Measurements from ENCODE around the gene C19orf47. TPM values are rescaled to one million over a fixed set of nuclear protein-coding genes. Genes with fewer than 3 reads are reported as not detected.

The C19orf47 gene
- total RNA-seq, 2 donors from 2014 or later = 11.4 to 21.4 TPM

DNA sequence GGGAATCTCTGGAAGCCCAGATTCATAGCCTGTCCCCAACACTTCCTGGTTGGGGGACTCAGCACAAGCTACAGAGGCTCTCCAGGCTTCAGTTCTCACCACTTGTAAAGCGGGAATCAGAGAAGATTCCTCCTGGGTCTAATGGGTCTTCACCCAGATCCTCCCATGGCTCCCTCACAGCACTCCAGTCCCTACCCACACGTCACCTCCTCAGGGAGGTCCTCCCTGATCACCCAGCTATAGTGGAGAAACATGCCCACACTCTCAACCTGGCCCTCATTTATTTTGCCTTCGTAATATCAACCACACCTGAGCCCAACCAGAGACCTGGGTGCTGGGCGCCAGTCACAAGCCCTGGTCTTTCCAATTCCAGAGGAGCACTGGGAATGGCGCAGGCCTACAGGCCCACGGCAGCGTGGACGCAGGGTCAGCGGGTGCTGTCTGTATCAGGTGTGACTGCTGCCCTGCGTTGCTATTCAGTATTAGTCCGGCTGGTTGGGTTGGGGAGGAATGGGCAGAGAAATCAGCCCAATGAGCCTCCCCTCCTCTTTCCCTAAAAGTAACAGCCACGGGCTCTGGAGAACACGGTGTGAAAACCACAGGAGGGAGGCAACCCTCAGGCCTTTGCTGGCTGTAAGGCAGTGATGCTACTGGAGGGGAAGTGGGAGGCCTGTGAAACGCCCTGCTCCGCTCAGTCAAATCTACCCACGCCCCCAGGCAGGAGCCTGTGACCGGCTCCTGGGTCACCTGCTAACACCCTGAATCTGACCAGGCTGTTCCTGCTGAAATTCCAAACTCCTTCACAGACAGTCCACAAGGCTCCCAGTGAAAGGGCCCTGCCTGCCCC is 68.2 kb downstream of the C19orf47 start:
- peaks cover 30% of the 10 kb centered on the region for H3K4me1 Mint-ChIP-seq
- H3K4me3 Mint-ChIP-seq = no peak overlapping the region
- peaks cover 6% of the 10 kb centered on the region for H3K36me3 Mint-ChIP-seq (ENCODE audit: low read depth)
- H3K27ac Mint-ChIP-seq = peak overlapping the region; percentile 51
- H3K27me3 Mint-ChIP-seq = no peaks in the 10 kb centered on the region
- no peak for ATAC-seq (replicated peaks)
- no peaks in the 10 kb centered on the region for H3K9me3 Mint-ChIP-seq

GRCh38 chr19:40279120-40279551 is 69.1 kb downstream of the C19orf47 start:
- Mint-ChIP-seq H3K4me1 (peaks cover 34% of the 10 kb centered on the region), H3K27ac (no peak overlapping the region), H3K27me3 (no peaks in the 10 kb centered on the region), H3K4me3 (no peak overlapping the region), H3K9me3 (no peaks in the 10 kb centered on the region), H3K36me3 (ENCODE audit: low read depth) (peaks cover 1% of the 10 kb centered on the region)
- no peak for ATAC-seq (replicated peaks)

DNA sequence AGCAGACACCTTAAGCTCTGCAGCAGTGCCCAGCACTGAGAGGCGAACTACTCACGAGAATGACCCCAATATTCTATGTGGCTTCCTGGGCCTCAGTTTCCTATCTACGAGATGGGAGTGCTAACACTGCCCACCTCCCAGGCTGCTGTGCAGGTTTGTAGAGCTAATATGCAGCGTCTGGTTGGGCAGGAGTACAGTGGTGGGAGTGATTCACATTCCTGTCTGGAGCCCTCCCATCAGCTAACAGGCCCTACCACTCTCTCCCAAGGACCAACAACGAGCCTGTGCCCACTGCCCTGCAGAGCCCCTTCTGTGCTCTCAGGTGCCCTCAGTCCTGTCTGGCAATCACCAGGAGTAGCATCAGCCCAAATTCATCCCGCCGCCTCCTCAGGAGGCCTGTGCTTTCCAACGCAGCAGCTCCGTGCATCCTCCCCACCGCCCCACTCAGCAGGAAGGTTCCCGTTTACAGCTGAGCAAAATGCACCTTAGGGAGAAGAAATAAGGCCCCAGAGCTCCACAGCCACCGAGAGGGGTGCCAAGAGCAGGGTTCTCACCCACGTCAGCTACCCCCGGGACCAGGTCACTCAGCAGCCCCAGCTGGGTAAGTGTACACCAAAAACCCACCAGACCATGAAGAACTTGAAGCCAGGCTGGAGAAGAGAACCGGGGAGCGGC is 69.7 kb downstream of the C19orf47 start:
- peak overlapping the region; percentile 68 for H3K27ac Mint-ChIP-seq
- no peaks in the 10 kb centered on the region for H3K27me3 Mint-ChIP-seq
- H3K9me3 Mint-ChIP-seq = no peaks in the 10 kb centered on the region
- no peak overlapping the region for H3K4me3 Mint-ChIP-seq
- no peak for ATAC-seq (replicated peaks)
- peaks cover 36% of the 10 kb centered on the region for H3K4me1 Mint-ChIP-seq
- H3K36me3 Mint-ChIP-seq (ENCODE audit: low read depth) = peaks cover 7% of the 10 kb centered on the region

- H3K4me1 Mint-ChIP-seq = peaks cover 29% of the 10 kb centered on the region
- H3K4me3 Mint-ChIP-seq = no peak overlapping the region
- H3K9me3 Mint-ChIP-seq = no peaks in the 10 kb centered on the region
- no peak for ATAC-seq (replicated peaks)
- peaks cover 12% of the 10 kb centered on the region for H3K36me3 Mint-ChIP-seq (ENCODE audit: low read depth)
- H3K27ac Mint-ChIP-seq = peak overlapping the region; percentile 68
- no peaks in the 10 kb centered on the region for H3K27me3 Mint-ChIP-seq
These were observed 70.7 kb downstream of the C19orf47 start for GRCh38 chr19:40277356-40278059.

GRCh38 chr19:40274585-40275544 is 73.3 kb downstream of the C19orf47 start:
- ATAC-seq (replicated peaks) = peak; percentile 60
- Mint-ChIP-seq H3K27me3 (no peaks in the 10 kb centered on the region), H3K36me3 (ENCODE audit: low read depth) (peaks cover 20% of the 10 kb centered on the region), H3K4me3 (peak overlapping the region; percentile 27), H3K4me1 (peaks cover 34% of the 10 kb centered on the region), H3K27ac (peak overlapping the region; percentile 70), H3K9me3 (no peaks in the 10 kb centered on the region)

DNA sequence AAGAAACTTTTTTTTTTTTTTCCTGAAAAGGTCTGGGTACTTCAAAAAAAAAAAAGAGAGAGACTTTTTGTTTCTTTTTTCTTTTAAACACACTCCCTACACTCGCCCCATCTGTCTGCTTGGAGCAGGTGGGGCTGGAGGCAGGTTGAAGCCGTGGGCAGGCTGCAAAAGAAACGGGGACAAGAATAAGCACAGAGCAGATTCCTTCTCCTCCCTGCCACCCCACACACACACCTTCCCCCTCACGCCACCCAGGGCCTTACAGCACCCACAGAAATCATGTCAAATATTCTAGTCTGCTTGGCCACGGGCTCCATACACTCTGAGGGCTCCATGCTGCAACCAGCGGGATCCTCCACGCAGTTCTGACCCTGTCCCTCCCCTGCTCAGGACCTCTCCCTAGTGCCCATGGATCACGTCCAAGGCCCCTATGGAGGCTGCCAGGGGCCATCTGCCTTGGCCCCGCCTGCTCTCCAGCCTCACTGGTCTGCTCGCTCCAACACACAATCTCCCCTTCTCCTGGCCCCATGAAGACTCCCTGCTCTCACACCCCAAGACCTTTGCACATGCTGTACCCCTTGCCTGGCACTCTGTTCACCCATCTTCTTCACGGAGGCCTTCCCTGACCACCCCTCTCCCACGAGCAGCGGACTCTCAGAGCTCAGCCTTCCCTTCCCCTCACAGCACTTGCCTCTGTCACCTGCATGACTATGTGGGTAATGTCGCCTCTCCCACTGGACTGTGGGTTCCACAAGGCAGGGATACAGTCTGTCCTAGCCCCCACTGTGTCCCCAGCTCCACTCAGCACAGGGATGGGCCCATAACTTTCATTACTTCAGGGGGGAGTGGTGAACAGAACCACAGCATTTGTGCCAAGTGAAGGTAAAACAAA is 74.5 kb downstream of the C19orf47 start:
- Mint-ChIP-seq H3K9me3 (no peaks in the 10 kb centered on the region), H3K36me3 (ENCODE audit: low read depth) (peaks cover 32% of the 10 kb centered on the region), H3K4me3 (peak overlapping the region; percentile 27), H3K27me3 (no peaks in the 10 kb centered on the region), H3K4me1 (peaks cover 44% of the 10 kb centered on the region), H3K27ac (peak overlapping the region; percentile 70)
- no peak for ATAC-seq (replicated peaks)

DNA sequence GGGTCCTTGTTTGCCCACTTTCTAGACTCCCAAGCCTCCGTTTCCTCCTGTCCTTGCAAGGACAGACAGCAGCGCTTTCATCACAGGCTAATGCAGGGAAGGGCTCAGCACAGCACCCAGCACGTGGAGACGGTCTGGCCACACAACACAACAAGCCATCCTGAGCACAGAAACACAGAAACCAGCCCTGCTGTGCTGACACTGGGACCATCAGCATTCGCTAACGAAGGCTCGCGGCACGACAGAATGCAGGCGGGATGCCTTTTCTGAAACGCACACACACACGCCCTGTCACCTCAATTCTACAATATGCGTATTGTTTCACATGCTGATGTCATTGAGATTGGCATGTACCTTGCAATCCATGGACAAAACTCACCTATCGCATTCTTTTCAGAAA is 75.9 kb downstream of the C19orf47 start:
- Mint-ChIP-seq H3K27me3 (no peaks in the 10 kb centered on the region), H3K9me3 (no peaks in the 10 kb centered on the region), H3K4me3 (no peak overlapping the region), H3K4me1 (peaks cover 43% of the 10 kb centered on the region), H3K36me3 (ENCODE audit: low read depth) (peaks cover 39% of the 10 kb centered on the region), H3K27ac (no peak overlapping the region)
- ATAC-seq (replicated peaks) = no peak

DNA sequence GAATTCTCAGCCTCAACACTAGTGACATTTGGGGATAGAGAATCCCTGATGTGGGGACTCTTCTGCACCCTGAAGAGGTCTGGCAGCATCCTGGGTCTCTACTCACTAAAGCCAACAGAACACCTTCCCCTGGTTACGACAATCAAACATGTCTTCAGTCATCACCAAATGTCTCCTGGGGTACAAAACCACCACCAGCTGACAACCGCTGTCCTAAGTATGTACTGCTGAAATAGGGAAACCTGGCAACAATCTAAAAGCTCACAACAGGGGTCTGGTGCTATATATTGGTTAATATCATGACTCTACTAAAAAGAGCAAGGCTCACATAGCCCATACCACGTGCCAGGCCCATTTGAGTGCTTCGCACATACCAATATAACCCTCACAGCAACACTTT is 76.5 kb downstream of the C19orf47 start:
- ATAC-seq (replicated peaks) = no peak
- peaks cover 41% of the 10 kb centered on the region for H3K36me3 Mint-ChIP-seq (ENCODE audit: low read depth)
- no peak overlapping the region for H3K4me3 Mint-ChIP-seq
- H3K27ac Mint-ChIP-seq = no peak overlapping the region
- H3K9me3 Mint-ChIP-seq = no peaks in the 10 kb centered on the region
- peaks cover 45% of the 10 kb centered on the region for H3K4me1 Mint-ChIP-seq
- no peaks in the 10 kb centered on the region for H3K27me3 Mint-ChIP-seq

- Mint-ChIP-seq H3K4me1 (peaks cover 45% of the 10 kb centered on the region), H3K36me3 (ENCODE audit: low read depth) (peaks cover 46% of the 10 kb centered on the region)
These were observed 77.7 kb downstream of the C19orf47 start for GRCh38 chr19:40270362-40271089.

More at GRCh38 chr19:40270362-40271089, 77.7 kb downstream of the C19orf47 start:
- Mint-ChIP-seq H3K9me3 (no peaks in the 10 kb centered on the region), H3K27me3 (no peaks in the 10 kb centered on the region), H3K27ac (no peak overlapping the region), H3K4me3 (no peak overlapping the region)
- no peak for ATAC-seq (replicated peaks)

Other genes starting within 250 kb of the C19orf47 start
- gene MAP3K10, start 157.0 kb downstream of the C19orf47 start, total RNA-seq = 10 to 100 TPM; 11.1 to 12.9 TPM
- gene TTC9B, start 130.0 kb downstream of the C19orf47 start, total RNA-seq = 1 to 10 TPM in 1 of 2 donors, not detected in 1; 1.1 TPM
- under 1 TPM; 0.28 to 0.48 TPM for gene CCNP, start 121.7 kb downstream of the C19orf47 start, total RNA-seq
- 100 to 1,000 TPM; 123 to 163 TPM for gene AKT2, start 63.1 kb downstream of the C19orf47 start, total RNA-seq
- gene PLD3, start 298 bp upstream of the C19orf47 start, total RNA-seq = 10 to 100 TPM; 59.7 to 78.3 TPM
- gene HIPK4, start 41.8 kb upstream of the C19orf47 start, total RNA-seq = not detected
- 1 to 10 TPM in 1 of 2 donors, under 1 TPM in 1; 0.82 to 1.3 TPM for gene PRX, start 65.0 kb upstream of the C19orf47 start, total RNA-seq
- gene SERTAD1, start 77.6 kb upstream of the C19orf47 start, total RNA-seq = 10 to 100 TPM; 14.3 to 34.4 TPM
- gene SERTAD3, start 95.9 kb upstream of the C19orf47 start, total RNA-seq = 10 to 100 TPM; 14.3 to 23.9 TPM
- 10 to 100 TPM; 27.1 to 55.5 TPM for gene BLVRB, start 117.3 kb upstream of the C19orf47 start, total RNA-seq
- gene SPTBN4, start 118.6 kb upstream of the C19orf47 start, total RNA-seq = 10 to 100 TPM in 1 of 2 donors, 1 to 10 TPM in 1; 1.4 to 16.4 TPM
- 100 to 1,000 TPM; 113 to 126 TPM for gene SHKBP1, start 228.5 kb upstream of the C19orf47 start, total RNA-seq